Measurements from ENCODE around the gene SMKR1.

The SMKR1 gene

DNA sequence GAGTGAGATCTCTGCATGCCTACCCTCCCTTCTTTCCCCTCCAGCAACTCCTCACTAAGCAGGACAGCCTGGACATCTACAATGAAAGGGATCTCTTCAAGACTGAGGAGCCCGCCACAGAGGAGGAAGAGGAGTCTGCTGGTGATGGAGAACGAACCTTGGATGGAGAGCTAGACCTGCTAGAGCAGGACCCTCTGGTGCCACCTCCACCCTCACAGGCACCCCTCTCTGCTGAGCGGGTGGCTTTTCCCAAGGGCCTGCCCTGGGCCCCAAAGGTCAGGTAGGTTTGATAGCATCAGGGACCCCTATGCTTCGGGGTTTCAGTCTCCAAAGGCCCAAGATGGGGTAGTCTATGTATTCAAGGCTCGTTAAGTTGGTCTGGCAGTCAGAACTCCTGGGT is 44.2 kb upstream of the SMKR1 start:
- no peak overlapping the region for H3K4me3 ChIP-seq (ENCODE audit: insufficient read length, low read depth)
- no peaks in the 10 kb centered on the region for H3K27me3 ChIP-seq (ENCODE audit: insufficient read depth, insufficient read length)
- no peak for DNase-seq (ENCODE audit: low read depth, low spot score)
- H3K36me3 ChIP-seq (ENCODE audit: insufficient read depth, insufficient read length, low read length), result peaks cover 75% of the 10 kb centered on the region
- TF ChIP-seq YY1 (IDR thresholded peaks at IDR 0.05; ENCODE audit: insufficient read depth, insufficient read length) (no peak), SUZ12 (IDR thresholded peaks at IDR 0.05; ENCODE audit: extremely low read depth, insufficient read depth, insufficient read length) (no peak), ZNF274 (IDR thresholded peaks at IDR 0.05; ENCODE audit: low read depth, low read length) (no peak)
- no peaks in the 10 kb centered on the region for H3K4me1 ChIP-seq (ENCODE audit: insufficient read depth, insufficient read length)
- H3K9me3 ChIP-seq (ENCODE audit: insufficient read depth, low read length), result no peaks in the 10 kb centered on the region
- H3K9ac ChIP-seq (ENCODE audit: insufficient read length, low read depth), result no peak overlapping the region

DNA sequence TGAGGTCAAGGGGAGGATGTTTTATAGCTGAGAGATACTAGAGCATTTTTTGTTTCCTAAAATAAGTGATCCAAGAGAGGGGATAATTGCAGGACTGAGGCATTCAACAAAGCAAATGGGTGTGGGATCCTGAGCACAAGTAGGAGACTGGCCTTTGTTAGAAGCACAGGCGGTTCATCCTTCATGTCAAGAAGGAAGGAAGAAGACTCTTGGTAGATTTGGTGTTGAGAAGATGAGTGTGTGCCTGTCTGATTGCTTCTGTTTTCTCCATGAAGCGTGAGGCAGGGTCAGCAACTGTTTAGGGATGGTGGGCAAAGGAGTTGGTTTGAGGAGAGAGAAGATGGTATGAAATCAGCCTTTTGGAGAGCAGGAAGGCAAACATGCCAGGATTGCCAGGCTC is 40.5 kb upstream of the SMKR1 start:
- no peaks in the 10 kb centered on the region for H3K9me3 ChIP-seq (ENCODE audit: insufficient read depth, low read length)
- H3K9ac ChIP-seq (ENCODE audit: insufficient read length, low read depth), result no peak overlapping the region
- no peaks in the 10 kb centered on the region for H3K27me3 ChIP-seq (ENCODE audit: insufficient read depth, insufficient read length)
- H3K4me1 ChIP-seq (ENCODE audit: insufficient read depth, insufficient read length), result no peaks in the 10 kb centered on the region
- TF ChIP-seq ZNF274 (IDR thresholded peaks at IDR 0.05; ENCODE audit: low read depth, low read length) (no peak), YY1 (IDR thresholded peaks at IDR 0.05; ENCODE audit: insufficient read depth, insufficient read length) (no peak), SUZ12 (IDR thresholded peaks at IDR 0.05; ENCODE audit: extremely low read depth, insufficient read depth, insufficient read length) (no peak)
- peaks cover 79% of the 10 kb centered on the region for H3K36me3 ChIP-seq (ENCODE audit: insufficient read depth, insufficient read length, low read length)
- DNase-seq (ENCODE audit: low read depth, low spot score), result no peak
- no peak overlapping the region for H3K4me3 ChIP-seq (ENCODE audit: insufficient read length, low read depth)

DNA sequence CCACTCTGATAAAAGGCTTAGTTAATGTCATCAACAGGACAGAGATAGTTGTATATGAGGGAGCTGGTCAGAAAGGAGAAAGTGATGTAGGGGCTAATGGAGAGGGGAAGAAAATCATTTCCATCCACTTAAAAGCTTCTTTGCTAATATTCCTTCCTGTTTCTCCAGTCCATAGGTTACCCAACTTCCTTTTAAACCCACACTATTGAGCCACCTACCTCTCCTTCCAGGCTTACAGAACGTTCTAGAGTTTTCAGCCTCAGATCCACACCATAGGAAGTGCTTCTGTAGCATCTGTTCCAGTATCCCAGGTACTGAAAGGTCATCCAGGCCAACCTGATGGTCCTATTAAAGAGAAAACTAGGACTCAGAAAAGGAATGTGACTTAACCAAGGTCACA is 39.9 kb upstream of the SMKR1 start:
- Histone ChIP-seq H3K4me1 (ENCODE audit: insufficient read depth, insufficient read length) (no peaks in the 10 kb centered on the region), H3K36me3 (ENCODE audit: insufficient read depth, insufficient read length, low read length) (peaks cover 80% of the 10 kb centered on the region), H3K9me3 (ENCODE audit: insufficient read depth, low read length) (no peaks in the 10 kb centered on the region), H3K4me3 (ENCODE audit: insufficient read length, low read depth) (no peak overlapping the region), H3K27me3 (ENCODE audit: insufficient read depth, insufficient read length) (no peaks in the 10 kb centered on the region), H3K9ac (ENCODE audit: insufficient read length, low read depth) (no peak overlapping the region)
- DNase-seq (ENCODE audit: low read depth, low spot score), result no peak
- TF ChIP-seq ZNF274 (IDR thresholded peaks at IDR 0.05; ENCODE audit: low read depth, low read length), result no peak
- no peak for TF ChIP-seq YY1 (IDR thresholded peaks at IDR 0.05; ENCODE audit: insufficient read depth, insufficient read length)
- TF ChIP-seq SUZ12 (IDR thresholded peaks at IDR 0.05; ENCODE audit: extremely low read depth, insufficient read depth, insufficient read length), result no peak

GRCh38 chr7:129464194-129464593 is 38.1 kb upstream of the SMKR1 start:
- Histone ChIP-seq H3K36me3 (ENCODE audit: insufficient read depth, insufficient read length, low read length) (peaks cover 68% of the 10 kb centered on the region), H3K9ac (ENCODE audit: insufficient read length, low read depth) (no peak overlapping the region), H3K4me1 (ENCODE audit: insufficient read depth, insufficient read length) (no peaks in the 10 kb centered on the region), H3K4me3 (ENCODE audit: insufficient read length, low read depth) (no peak overlapping the region), H3K9me3 (ENCODE audit: insufficient read depth, low read length) (no peaks in the 10 kb centered on the region), H3K27me3 (ENCODE audit: insufficient read depth, insufficient read length) (no peaks in the 10 kb centered on the region)
- no peak for DNase-seq (ENCODE audit: low read depth, low spot score)
- TF ChIP-seq YY1 (IDR thresholded peaks at IDR 0.05; ENCODE audit: insufficient read depth, insufficient read length), result no peak
- no peak for TF ChIP-seq ZNF274 (IDR thresholded peaks at IDR 0.05; ENCODE audit: low read depth, low read length)
- TF ChIP-seq SUZ12 (IDR thresholded peaks at IDR 0.05; ENCODE audit: extremely low read depth, insufficient read depth, insufficient read length), result no peak

- no peaks in the 10 kb centered on the region for H3K9me3 ChIP-seq (ENCODE audit: insufficient read depth, low read length)
- H3K9ac ChIP-seq (ENCODE audit: insufficient read length, low read depth), result no peak overlapping the region
- no peaks in the 10 kb centered on the region for H3K4me1 ChIP-seq (ENCODE audit: insufficient read depth, insufficient read length)
- TF ChIP-seq SUZ12 (IDR thresholded peaks at IDR 0.05; ENCODE audit: extremely low read depth, insufficient read depth, insufficient read length) (no peak), ZNF274 (IDR thresholded peaks at IDR 0.05; ENCODE audit: low read depth, low read length) (no peak), YY1 (IDR thresholded peaks at IDR 0.05; ENCODE audit: insufficient read depth, insufficient read length) (no peak)
- no peaks in the 10 kb centered on the region for H3K27me3 ChIP-seq (ENCODE audit: insufficient read depth, insufficient read length)
- no peak for DNase-seq (ENCODE audit: low read depth, low spot score)
- peaks cover 59% of the 10 kb centered on the region for H3K36me3 ChIP-seq (ENCODE audit: insufficient read depth, insufficient read length, low read length)
- H3K4me3 ChIP-seq (ENCODE audit: insufficient read length, low read depth), result no peak overlapping the region
These were observed 37.3 kb upstream of the SMKR1 start for GRCh38 chr7:129465080-129465479.

DNA sequence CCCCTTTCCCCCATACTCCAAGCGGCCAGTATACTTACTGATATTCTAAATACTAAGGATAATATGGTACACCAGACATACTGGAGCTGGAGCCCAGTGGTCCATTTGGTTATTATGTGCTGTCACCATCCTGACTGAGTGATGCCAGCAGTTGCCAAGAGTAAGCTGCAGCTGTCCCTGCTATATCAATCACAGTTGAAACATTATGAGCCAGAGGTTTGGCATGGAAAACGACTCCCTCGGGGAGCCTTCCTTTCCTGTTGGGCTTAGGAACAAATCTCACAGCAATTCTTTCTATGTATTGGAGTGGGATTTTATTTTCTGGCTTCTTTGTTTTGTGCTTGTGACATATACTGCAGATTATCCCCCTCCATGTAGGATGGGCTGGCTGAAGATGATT is 35.5 kb upstream of the SMKR1 start:
- TF ChIP-seq SUZ12 (IDR thresholded peaks at IDR 0.05; ENCODE audit: extremely low read depth, insufficient read depth, insufficient read length), result no peak
- no peak for TF ChIP-seq ZNF274 (IDR thresholded peaks at IDR 0.05; ENCODE audit: low read depth, low read length)
- TF ChIP-seq YY1 (IDR thresholded peaks at IDR 0.05; ENCODE audit: insufficient read depth, insufficient read length), result no peak
- Histone ChIP-seq H3K4me3 (ENCODE audit: insufficient read length, low read depth) (no peak overlapping the region), H3K9ac (ENCODE audit: insufficient read length, low read depth) (no peak overlapping the region), H3K36me3 (ENCODE audit: insufficient read depth, insufficient read length, low read length) (peaks cover 47% of the 10 kb centered on the region), H3K4me1 (ENCODE audit: insufficient read depth, insufficient read length) (no peaks in the 10 kb centered on the region), H3K27me3 (ENCODE audit: insufficient read depth, insufficient read length) (no peaks in the 10 kb centered on the region), H3K9me3 (ENCODE audit: insufficient read depth, low read length) (no peaks in the 10 kb centered on the region)
- DNase-seq (ENCODE audit: low read depth, low spot score), result no peak

DNA sequence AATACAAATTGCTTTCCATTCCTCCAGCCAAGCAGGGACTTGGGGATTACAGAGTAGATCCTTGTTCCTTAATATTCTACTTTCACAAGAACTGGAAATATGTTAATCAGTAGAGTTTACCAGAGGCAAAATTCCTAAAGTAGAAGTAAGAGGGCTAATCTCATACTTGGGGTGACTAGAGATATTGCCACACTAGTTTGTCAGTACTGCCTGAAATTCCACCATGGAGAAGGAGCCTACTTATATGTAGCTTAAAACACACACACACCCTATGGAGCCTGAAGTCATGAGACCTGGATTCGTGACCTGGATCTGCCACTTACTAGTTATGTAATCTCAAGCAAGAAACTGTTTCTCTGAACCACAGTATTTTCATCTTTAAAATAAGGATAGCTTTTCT is 34.2 kb upstream of the SMKR1 start:
- no peak for DNase-seq (ENCODE audit: low read depth, low spot score)
- Histone ChIP-seq H3K27me3 (ENCODE audit: insufficient read depth, insufficient read length) (no peaks in the 10 kb centered on the region), H3K9me3 (ENCODE audit: insufficient read depth, low read length) (no peaks in the 10 kb centered on the region), H3K9ac (ENCODE audit: insufficient read length, low read depth) (no peak overlapping the region), H3K36me3 (ENCODE audit: insufficient read depth, insufficient read length, low read length) (peaks cover 35% of the 10 kb centered on the region), H3K4me1 (ENCODE audit: insufficient read depth, insufficient read length) (no peaks in the 10 kb centered on the region), H3K4me3 (ENCODE audit: insufficient read length, low read depth) (no peak overlapping the region)
- TF ChIP-seq ZNF274 (IDR thresholded peaks at IDR 0.05; ENCODE audit: low read depth, low read length), result no peak
- no peak for TF ChIP-seq YY1 (IDR thresholded peaks at IDR 0.05; ENCODE audit: insufficient read depth, insufficient read length)
- no peak for TF ChIP-seq SUZ12 (IDR thresholded peaks at IDR 0.05; ENCODE audit: extremely low read depth, insufficient read depth, insufficient read length)

- no peak overlapping the region for H3K4me3 ChIP-seq (ENCODE audit: insufficient read length, low read depth)
These were observed 33.8 kb upstream of the SMKR1 start for GRCh38 chr7:129468547-129468946.

More at GRCh38 chr7:129468547-129468946, 33.8 kb upstream of the SMKR1 start:
- Histone ChIP-seq H3K36me3 (ENCODE audit: insufficient read depth, insufficient read length, low read length) (peaks cover 33% of the 10 kb centered on the region), H3K9ac (ENCODE audit: insufficient read length, low read depth) (no peak overlapping the region), H3K9me3 (ENCODE audit: insufficient read depth, low read length) (no peaks in the 10 kb centered on the region), H3K4me1 (ENCODE audit: insufficient read depth, insufficient read length) (no peaks in the 10 kb centered on the region), H3K27me3 (ENCODE audit: insufficient read depth, insufficient read length) (no peaks in the 10 kb centered on the region)
- no peak for TF ChIP-seq ZNF274 (IDR thresholded peaks at IDR 0.05; ENCODE audit: low read depth, low read length)
- DNase-seq (ENCODE audit: low read depth, low spot score), result no peak
